OCI-LY1 (cell line): ENCODE measurements around the gene RNF103.
A peak's percentile ranks its signal among the peaks of the same experiment; 100 is the strongest.

Experiments
- H2AFZ ChIP-seq: fragments of 200-600 bp; sonication (generic), shearing (Covaris generic); 2 replicates; pipeline ENCODE4 v1.6.0; 2014; ENCODE audit warnings: antibody characterized with exemption, mild to moderate bottlenecking, low read length
- H3F3A ChIP-seq: fragments of 200-600 bp; sonication (generic), shearing (Covaris generic); 2 replicates; pipeline ENCODE4 v1.6.0; 2014; ENCODE audit warnings: mild to moderate bottlenecking, antibody characterized with exemption, low read length, moderate library complexity; ENCODE audit not compliant: insufficient read depth
- H3K27ac ChIP-seq: fragments of 200-600 bp; sonication (generic); 2 replicates; pipeline ENCODE4 v1.5.1; 2014; ENCODE audit warnings: low read length, mixed run types, mild to moderate bottlenecking, low read depth; ENCODE audit not compliant: poor library complexity, severe bottlenecking
- H3K27me3 ChIP-seq: fragments of 200-600 bp; sonication (generic); 2 replicates; pipeline ENCODE4 v1.6.0; 2014; ENCODE audit warnings: antibody characterized with exemption, mild to moderate bottlenecking, low read length, moderate library complexity; ENCODE audit not compliant: insufficient read depth
- H3K36me3 ChIP-seq: fragments of 200-600 bp; sonication (generic); 2 replicates; pipeline ENCODE4 v1.6.1; 2014; ENCODE audit warnings: mild to moderate bottlenecking, antibody characterized with exemption, low read length, moderate library complexity, mixed read lengths; ENCODE audit not compliant: insufficient read depth
- H3K4me1 ChIP-seq: fragments of 200-600 bp; sonication (generic); 2 replicates; pipeline ENCODE4 v1.5.1; 2014; ENCODE audit warnings: mild to moderate bottlenecking, low read length, moderate library complexity; ENCODE audit not compliant: insufficient read depth, severe bottlenecking
- H3K4me2 ChIP-seq: fragments of 200-600 bp; sonication (generic), shearing (Covaris generic); 2 replicates; pipeline ENCODE4 v1.6.1; 2014; ENCODE audit warnings: low read length
- H3K4me3 ChIP-seq: fragments of 200-600 bp; sonication (generic); 2 replicates; pipeline ENCODE4 v1.5.1; 2014; ENCODE audit warnings: low read length, low read depth, mild to moderate bottlenecking, mixed read lengths; ENCODE audit not compliant: poor library complexity, severe bottlenecking
- H3K79me2 ChIP-seq: fragments of 200-600 bp; shearing (Covaris generic); 2 replicates; pipeline ENCODE4 v1.6.1; 2016; ENCODE audit warnings: mixed run types, low read length, mixed read lengths; ENCODE audit not compliant: insufficient read depth
- H3K9ac ChIP-seq: fragments of 200-600 bp; sonication (generic), shearing (Covaris generic); 2 replicates; pipeline ENCODE4 v1.6.1; 2014; ENCODE audit warnings: mild to moderate bottlenecking, low read length, mixed read lengths
- H3K9me2 ChIP-seq: fragments of 200-600 bp; sonication (generic), shearing (Covaris generic); 2 replicates; pipeline ENCODE4 v1.6.1; 2014; ENCODE audit warnings: low read depth, mild to moderate bottlenecking, low read length, mixed read lengths
- H3K9me3 ChIP-seq: fragments of 200-600 bp; shearing (Covaris generic); 2 replicates; pipeline ENCODE4 v1.6.1; 2014; ENCODE audit warnings: low read length, mixed read lengths
- H4K20me1 ChIP-seq: fragments of 200-600 bp; sonication (generic), shearing (Covaris generic); 2 replicates; pipeline ENCODE4 v1.6.0; 2016; ENCODE audit warnings: mild to moderate bottlenecking, low read length; ENCODE audit not compliant: insufficient read depth
- EZH2 ChIP-seq: fragments of 200-600 bp; sonication (generic), shearing (Covaris generic); IDR thresholded peaks from 2 replicates; pipeline ENCODE4 v1.8.0; 2017; ENCODE audit warnings: borderline replicate concordance, mixed run types, mild to moderate bottlenecking, antibody characterized with exemption, low read length, moderate library complexity, mixed read lengths
- TF ChIP-seq, protein P1 (sequence below): fragments of 200-600 bp; sonication (generic), shearing (Covaris generic); IDR thresholded peaks from 2 replicates; pipeline ENCODE4 v1.5.1; 2017; ENCODE audit warnings: mild to moderate bottlenecking, antibody characterized with exemption, low read length, moderate library complexity, mixed read lengths

Gene RNF103

DNA sequence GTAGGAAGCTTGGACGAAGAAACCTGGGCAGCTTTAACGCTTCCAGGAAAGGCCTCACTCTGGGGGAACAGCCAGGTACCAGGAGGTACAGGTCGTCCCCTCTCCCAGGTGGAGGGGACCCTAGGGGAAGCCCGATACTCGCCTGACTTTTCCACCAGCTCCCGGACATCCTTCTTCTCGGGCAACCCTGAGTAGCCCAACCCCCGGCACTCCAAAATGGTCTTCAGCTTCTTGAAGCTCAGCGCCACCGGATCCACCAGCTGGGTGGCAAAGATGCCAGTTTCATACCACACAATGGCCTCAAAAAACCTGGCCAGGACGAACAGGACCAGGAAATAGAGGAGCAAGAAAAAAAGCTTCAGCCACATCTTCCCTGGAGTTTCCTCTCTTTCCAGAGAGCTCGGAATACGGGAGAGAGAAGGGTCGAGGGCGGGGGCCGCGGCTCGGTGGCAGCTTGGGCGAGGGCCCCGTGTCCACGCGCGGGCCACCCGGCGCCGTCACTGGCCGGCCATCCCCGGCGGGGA, 1.1 kb downstream of the RNF103 start:
- H4K20me1 ChIP-seq: no peaks in the 10 kb centered on the region
- peak overlapping the region; percentile 66 for H3K27ac ChIP-seq
- no peaks in the 10 kb centered on the region for H3K9me3 ChIP-seq
- H3K27me3 ChIP-seq: no peaks in the 10 kb centered on the region
- H3K4me3 ChIP-seq: peak overlapping the region; percentile 88
- H2AFZ ChIP-seq: peak overlapping the region; percentile 33; the same call in 1 of the 2 replicates
- peak overlapping the region; percentile 91 for H3K9ac ChIP-seq
- H3F3A ChIP-seq: no peaks in the 10 kb centered on the region
- H3K9me2 ChIP-seq: no peaks in the 10 kb centered on the region
- peak overlapping the region; percentile 91 for H3K4me2 ChIP-seq
- H3K79me2 ChIP-seq: peaks cover 26% of the 10 kb centered on the region
- TF ChIP-seq, protein P1, sequence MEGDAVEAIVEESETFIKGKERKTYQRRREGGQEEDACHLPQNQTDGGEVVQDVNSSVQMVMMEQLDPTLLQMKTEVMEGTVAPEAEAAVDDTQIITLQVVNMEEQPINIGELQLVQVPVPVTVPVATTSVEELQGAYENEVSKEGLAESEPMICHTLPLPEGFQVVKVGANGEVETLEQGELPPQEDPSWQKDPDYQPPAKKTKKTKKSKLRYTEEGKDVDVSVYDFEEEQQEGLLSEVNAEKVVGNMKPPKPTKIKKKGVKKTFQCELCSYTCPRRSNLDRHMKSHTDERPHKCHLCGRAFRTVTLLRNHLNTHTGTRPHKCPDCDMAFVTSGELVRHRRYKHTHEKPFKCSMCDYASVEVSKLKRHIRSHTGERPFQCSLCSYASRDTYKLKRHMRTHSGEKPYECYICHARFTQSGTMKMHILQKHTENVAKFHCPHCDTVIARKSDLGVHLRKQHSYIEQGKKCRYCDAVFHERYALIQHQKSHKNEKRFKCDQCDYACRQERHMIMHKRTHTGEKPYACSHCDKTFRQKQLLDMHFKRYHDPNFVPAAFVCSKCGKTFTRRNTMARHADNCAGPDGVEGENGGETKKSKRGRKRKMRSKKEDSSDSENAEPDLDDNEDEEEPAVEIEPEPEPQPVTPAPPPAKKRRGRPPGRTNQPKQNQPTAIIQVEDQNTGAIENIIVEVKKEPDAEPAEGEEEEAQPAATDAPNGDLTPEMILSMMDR: no peak
- TF ChIP-seq EZH2: no peak
- H3K36me3 ChIP-seq: peaks cover 19% of the 10 kb centered on the region; the same call in 1 of the 2 replicates
- H3K4me1 ChIP-seq: peaks cover 32% of the 10 kb centered on the region

DNA sequence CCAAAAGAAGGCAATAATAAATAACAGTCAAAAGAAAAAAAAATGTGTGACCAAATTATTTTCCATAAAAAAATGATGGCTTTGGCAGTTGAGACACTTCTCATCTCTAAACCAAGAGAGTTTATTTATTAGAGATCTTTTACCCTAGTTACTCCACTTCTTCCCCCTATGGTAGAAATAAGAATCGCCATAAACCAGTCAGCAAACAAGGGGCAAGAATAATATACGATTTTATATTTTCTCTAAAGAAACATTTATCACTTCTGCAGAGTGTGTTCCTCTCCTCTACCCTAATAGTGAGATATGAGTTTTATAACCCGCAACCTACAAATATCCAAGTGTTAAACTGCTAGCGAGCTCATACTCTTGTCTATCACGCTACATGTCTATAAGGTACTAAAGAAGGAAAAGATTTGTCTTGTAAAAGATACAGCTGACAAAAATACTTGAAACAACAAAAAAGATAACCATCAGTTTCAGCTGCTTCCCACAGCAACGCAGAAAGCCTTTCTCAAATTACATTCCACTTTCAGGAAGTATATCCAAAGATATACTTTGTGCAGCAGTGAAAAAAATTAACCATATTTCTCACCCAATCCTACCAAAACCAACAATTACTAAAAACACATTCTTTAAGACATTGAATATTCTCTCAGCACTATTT, 2.3 kb downstream of the RNF103 start:
- Histone ChIP-seq H3K27me3 (no peaks in the 10 kb centered on the region), H3K9ac (peak overlapping the region; percentile 91), H3K4me3 (peak overlapping the region; percentile 88), H3F3A (no peaks in the 10 kb centered on the region), H3K4me1 (peaks cover 37% of the 10 kb centered on the region), H3K9me2 (no peaks in the 10 kb centered on the region), H3K27ac (peak overlapping the region; percentile 66), H3K36me3 (peaks cover 31% of the 10 kb centered on the region; the same call in 1 of the 2 replicates), H2AFZ (no peak overlapping the region), H3K4me2 (peak overlapping the region; percentile 91), H4K20me1 (no peaks in the 10 kb centered on the region), H3K9me3 (no peaks in the 10 kb centered on the region), H3K79me2 (peaks cover 26% of the 10 kb centered on the region)
- TF ChIP-seq, protein P1: no peak
- no peak for TF ChIP-seq EZH2

DNA sequence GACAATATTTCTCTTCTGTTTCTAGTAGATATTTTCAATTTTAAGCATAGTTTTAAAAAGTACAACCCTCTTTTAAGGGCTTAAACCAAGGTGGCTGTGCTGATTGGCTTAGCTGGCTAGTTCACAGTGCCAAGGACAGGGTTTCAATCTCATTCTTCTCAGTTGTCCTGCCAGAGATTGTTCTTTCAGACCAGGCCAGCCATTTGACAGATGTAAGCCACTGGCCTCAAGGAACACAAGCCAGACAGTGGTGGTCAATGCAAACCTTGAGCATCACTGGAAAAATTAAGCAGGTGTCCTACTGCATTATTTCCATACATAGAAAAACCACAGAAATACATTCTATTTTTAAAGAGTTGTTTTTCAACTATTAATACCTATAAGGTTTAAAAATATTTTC, 5.9 kb downstream of the RNF103 start:
- Histone ChIP-seq H3K36me3 (peaks cover 52% of the 10 kb centered on the region; the same call in 1 of the 2 replicates), H3K79me2 (peaks cover 26% of the 10 kb centered on the region), H3K9me3 (no peaks in the 10 kb centered on the region), H3F3A (no peaks in the 10 kb centered on the region), H3K27ac (peak overlapping the region; percentile 25), H3K27me3 (no peaks in the 10 kb centered on the region), H3K4me2 (no peak overlapping the region), H3K4me3 (no peak overlapping the region), H3K4me1 (peaks cover 33% of the 10 kb centered on the region), H4K20me1 (no peaks in the 10 kb centered on the region), H3K9ac (no peak overlapping the region), H2AFZ (no peak overlapping the region), H3K9me2 (no peaks in the 10 kb centered on the region)
- TF ChIP-seq EZH2: no peak
- TF ChIP-seq, protein P1: no peak
